ENCODE measurements around the gene SLC23A2. TPM values are rescaled to one million over a fixed set of nuclear protein-coding genes. Genes with fewer than 3 reads are reported as not detected.

The SLC23A2 gene
- total RNA-seq, 4 donors from 2014 or later, result 10.5 to 29.0 (median 20.4) TPM

- no peak for TF ChIP-seq CTCF (IDR thresholded peaks at IDR 0.05)
- no peak for TF ChIP-seq EP300 (IDR thresholded peaks at IDR 0.05)
- no peak for TF ChIP-seq POLR2AphosphoS5 (IDR thresholded peaks at IDR 0.05)
- TF ChIP-seq POLR2A (IDR thresholded peaks at IDR 0.05), result no peak
- H3K27me3 ChIP-seq, result no peaks in the 10 kb centered on the region
- peaks cover 2% of the 10 kb centered on the region for H3K4me1 ChIP-seq
- H3K36me3 ChIP-seq, result no peaks in the 10 kb centered on the region
- WGBS, result 88% methylated on average over 5 of the region's 5 CpGs
- no peaks in the 10 kb centered on the region for H3K9me3 ChIP-seq
- no peak overlapping the region for H3K4me3 ChIP-seq
- DNase-seq (ENCODE audit: low spot score in 2 of 2), result no peak
- H3K27ac ChIP-seq, result no peak overlapping the region
Measured at GRCh38 chr20:4937407-4938319, 63.6 kb downstream of the SLC23A2 start.

GRCh38 chr20:4936851-4937406 is 64.4 kb downstream of the SLC23A2 start:
- TF ChIP-seq CTCF (IDR thresholded peaks at IDR 0.05), result no peak
- no peak for TF ChIP-seq POLR2AphosphoS5 (IDR thresholded peaks at IDR 0.05)
- TF ChIP-seq POLR2A (IDR thresholded peaks at IDR 0.05), result no peak
- TF ChIP-seq EP300 (IDR thresholded peaks at IDR 0.05), result no peak
- no peaks in the 10 kb centered on the region for H3K27me3 ChIP-seq
- no peak overlapping the region for H3K27ac ChIP-seq
- no peaks in the 10 kb centered on the region for H3K36me3 ChIP-seq
- no peak for DNase-seq (ENCODE audit: low spot score in 2 of 2)
- 90% methylated on average over 12 of the region's 12 CpGs for WGBS
- peaks cover 1% of the 10 kb centered on the region for H3K4me1 ChIP-seq
- no peak overlapping the region for H3K4me3 ChIP-seq
- no peaks in the 10 kb centered on the region for H3K9me3 ChIP-seq

GRCh38 chr20:4936392-4936850 is 64.9 kb downstream of the SLC23A2 start:
- H3K4me3 ChIP-seq, result no peak overlapping the region
- H3K27me3 ChIP-seq, result no peaks in the 10 kb centered on the region
- H3K27ac ChIP-seq, result no peak overlapping the region
- H3K4me1 ChIP-seq, result no peaks in the 10 kb centered on the region
- no peaks in the 10 kb centered on the region for H3K36me3 ChIP-seq
- WGBS, result 98% methylated on average over 6 of the region's 6 CpGs
- TF ChIP-seq POLR2A (IDR thresholded peaks at IDR 0.05) (no peak), CTCF (IDR thresholded peaks at IDR 0.05) (no peak), POLR2AphosphoS5 (IDR thresholded peaks at IDR 0.05) (no peak), EP300 (IDR thresholded peaks at IDR 0.05) (no peak)
- no peaks in the 10 kb centered on the region for H3K9me3 ChIP-seq
- no peak for DNase-seq (ENCODE audit: low spot score in 2 of 2)

- H3K4me3 ChIP-seq, result no peak overlapping the region
- no peak for DNase-seq (ENCODE audit: low spot score in 2 of 2)
- no peak overlapping the region for H3K27ac ChIP-seq
- whole genome bisulfite sequencing, result 94% methylated on average over 2 of the region's 2 CpGs
- TF ChIP-seq POLR2A (IDR thresholded peaks at IDR 0.05) (no peak), POLR2AphosphoS5 (IDR thresholded peaks at IDR 0.05) (no peak), EP300 (IDR thresholded peaks at IDR 0.05) (no peak), CTCF (IDR thresholded peaks at IDR 0.05) (no peak)
- no peaks in the 10 kb centered on the region for H3K36me3 ChIP-seq
- no peaks in the 10 kb centered on the region for H3K27me3 ChIP-seq
- no peaks in the 10 kb centered on the region for H3K4me1 ChIP-seq
- no peaks in the 10 kb centered on the region for H3K9me3 ChIP-seq
Measured at GRCh38 chr20:4932061-4932460, 69.2 kb downstream of the SLC23A2 start.

Measured in suprapubic skin (tissue), 4 donors.